PC-9 (cell line): ENCODE results near the gene SOWAHC. TPM values are rescaled to one million over a fixed set of nuclear protein-coding genes. Genes with fewer than 3 reads are reported as not detected.

Source experiments
- BruUV-seq: library from RNA; stranded (reverse); fragments of 400-500 nt; replicated peaks from 2 replicates; lab custom pipeline; 2021; lab: Mats Ljungman, UMichigan
- CTCF ChIA-PET: fragments of 300-600 bp; sonication (Branson Sonifier 250); formaldehyde crosslinking; loops from one replicate; lab custom pipeline; 2022; ENCODE audit warnings: antibody characterized with exemption; lab: Charles Lee
- POLR2A ChIA-PET: fragments of 300-600 bp; sonication (Branson Sonifier 250); formaldehyde crosslinking; loops from one replicate; lab custom pipeline; 2022; ENCODE audit warnings: antibody characterized with exemption; ENCODE audit not compliant: unreplicated experiment; lab: Charles Lee
- DNase-seq, 2 experiments: peaks; one replicate each; pipeline versions ENCODE4 v3.0.0 to v3.0.0-alpha.2; 2015 to 2022; ENCODE audit warnings: mixed read lengths in 1 of 2
- H2AFZ ChIP-seq: fragments of 200-600 bp; sonication (generic); 2 replicates; pipeline ENCODE4 v1.8.1; 2017; ENCODE audit warnings: antibody characterized with exemption
- H3F3A ChIP-seq: fragments of 200-600 bp; sonication (generic); 2 replicates; pipeline ENCODE4 v1.8.1; 2017; ENCODE audit warnings: antibody characterized with exemption, mild to moderate bottlenecking, low read depth; ENCODE audit not compliant: insufficient read depth
- H3K27ac ChIP-seq: fragments of 200-600 bp; sonication (generic); 2 replicates; pipeline ENCODE4 v1.6.1; 2016; ENCODE audit warnings: mixed run types
- H3K27me3 ChIP-seq: fragments of 200-600 bp; sonication (generic); 2 replicates; pipeline ENCODE4 v1.6.1; 2016; ENCODE audit warnings: low read depth, mixed run types; ENCODE audit not compliant: insufficient read depth
- H3K36me3 ChIP-seq: fragments of 200-600 bp; sonication (generic); 2 replicates; pipeline ENCODE4 v1.6.1; 2016; ENCODE audit warnings: low read depth, mixed run types
- H3K4me1 ChIP-seq: fragments of 200-600 bp; sonication (generic); replicated peaks from 2 replicates; pipeline ENCODE4 v1.6.1; 2016; ENCODE audit warnings: mixed run types; ENCODE audit not compliant: insufficient read depth
- H3K4me2 ChIP-seq: fragments of 200-600 bp; sonication (generic); 2 replicates; pipeline ENCODE4 v1.6.1; 2017; ENCODE audit warnings: mixed run types
- H3K4me3 ChIP-seq: fragments of 200-600 bp; sonication (generic); 2 replicates; pipeline ENCODE4 v1.6.1; 2016; ENCODE audit warnings: mixed run types
- H3K79me2 ChIP-seq: fragments of 200-600 bp; sonication (generic); 2 replicates; pipeline ENCODE4 v1.6.1; 2017; ENCODE audit warnings: low read depth, mixed run types
- H3K9me2 ChIP-seq: fragments of 200-600 bp; sonication (generic); 2 replicates; pipeline ENCODE4 v1.8.1; 2017; ENCODE audit warnings: mild to moderate bottlenecking; ENCODE audit not compliant: insufficient read depth
- H3K9me3 ChIP-seq: fragments of 200-600 bp; sonication (generic); 2 replicates; pipeline ENCODE4 v1.8.1; 2016; ENCODE audit warnings: low read depth; ENCODE audit not compliant: insufficient read depth
- H4K20me1 ChIP-seq: fragments of 200-600 bp; sonication (generic); 2 replicates; pipeline ENCODE4 v1.8.1; 2017; ENCODE audit not compliant: insufficient read depth
- EZH2 ChIP-seq: fragments of 200-600 bp; sonication (generic); IDR thresholded peaks from 2 replicates; pipeline ENCODE4 v1.8.0; 2017; ENCODE audit warnings: antibody characterized with exemption, low read depth
- intact Hi-C: fragments of 100-400 bp; cut with micrococcal nuclease; formaldehyde crosslinking; loops from one replicate; pipeline ENCODE4 v1.10.0; 2022; ENCODE audit not compliant: unreplicated experiment
- total RNA-seq: library from RNA; stranded (reverse); gene quantifications from 2 replicates; pipeline ENCODE4 v1.2.3, GENCODE V29; 2021
- TF ChIP-seq, protein P1 (sequence below): fragments of 200-600 bp; sonication (generic); conservative IDR thresholded peaks from 2 replicates; pipeline ENCODE4 v1.6.1; 2017; ENCODE audit warnings: mixed run types, antibody characterized with exemption, mild to moderate bottlenecking, moderate library complexity

SOWAHC gene
- total RNA-seq, 1 experiment from 2014 or later: 14.3 TPM

DNA sequence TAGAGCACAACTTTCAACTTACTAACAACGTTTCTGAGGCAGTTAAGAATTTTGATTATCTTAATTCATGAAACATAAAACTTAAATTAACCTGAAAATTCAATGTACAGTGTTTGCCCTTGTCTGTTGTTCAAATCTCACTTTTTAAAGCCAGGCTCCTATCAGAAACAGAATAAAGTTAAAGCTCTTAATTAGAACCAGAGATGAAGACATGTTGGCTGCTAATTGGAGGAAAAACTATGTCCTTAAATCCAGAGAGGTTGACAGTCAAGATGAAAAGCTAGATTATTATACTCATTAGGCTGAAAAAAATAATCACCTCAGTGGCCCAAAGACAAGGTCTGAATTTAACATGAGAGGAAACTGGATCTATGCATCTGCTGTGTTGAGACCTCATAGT is 52.3 kb downstream of the SOWAHC start:
- Histone ChIP-seq H3F3A (no peaks in the 10 kb centered on the region), H3K36me3 (no peaks in the 10 kb centered on the region), H3K4me2 (no peak overlapping the region), H3K4me1 (no peaks in the 10 kb centered on the region), H2AFZ (no peak overlapping the region), H3K9me3 (no peaks in the 10 kb centered on the region), H3K4me3 (no peak overlapping the region), H4K20me1 (no peaks in the 10 kb centered on the region), H3K27me3 (no peaks in the 10 kb centered on the region), H3K9me2 (no peaks in the 10 kb centered on the region), H3K27ac (no peak overlapping the region), H3K79me2 (no peaks in the 10 kb centered on the region)
- no peak for DNase-seq
- no TSS peak for BruUV-seq
- intact Hi-C loops: no loop called here
- no peak for TF ChIP-seq EZH2
- TF ChIP-seq, protein P1, sequence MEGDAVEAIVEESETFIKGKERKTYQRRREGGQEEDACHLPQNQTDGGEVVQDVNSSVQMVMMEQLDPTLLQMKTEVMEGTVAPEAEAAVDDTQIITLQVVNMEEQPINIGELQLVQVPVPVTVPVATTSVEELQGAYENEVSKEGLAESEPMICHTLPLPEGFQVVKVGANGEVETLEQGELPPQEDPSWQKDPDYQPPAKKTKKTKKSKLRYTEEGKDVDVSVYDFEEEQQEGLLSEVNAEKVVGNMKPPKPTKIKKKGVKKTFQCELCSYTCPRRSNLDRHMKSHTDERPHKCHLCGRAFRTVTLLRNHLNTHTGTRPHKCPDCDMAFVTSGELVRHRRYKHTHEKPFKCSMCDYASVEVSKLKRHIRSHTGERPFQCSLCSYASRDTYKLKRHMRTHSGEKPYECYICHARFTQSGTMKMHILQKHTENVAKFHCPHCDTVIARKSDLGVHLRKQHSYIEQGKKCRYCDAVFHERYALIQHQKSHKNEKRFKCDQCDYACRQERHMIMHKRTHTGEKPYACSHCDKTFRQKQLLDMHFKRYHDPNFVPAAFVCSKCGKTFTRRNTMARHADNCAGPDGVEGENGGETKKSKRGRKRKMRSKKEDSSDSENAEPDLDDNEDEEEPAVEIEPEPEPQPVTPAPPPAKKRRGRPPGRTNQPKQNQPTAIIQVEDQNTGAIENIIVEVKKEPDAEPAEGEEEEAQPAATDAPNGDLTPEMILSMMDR: no peak
- POLR2A ChIA-PET: no interaction called here
- CTCF ChIA-PET: no interaction called here

Other genes with a start within 250 kb of the SOWAHC start
- 112 and 119 TPM in 2 replicates for gene SEPTIN10, start 398 bp upstream of the SOWAHC start, total RNA-seq
- 35.4 and 60.6 TPM in 2 replicates for gene RGPD5, start 179.9 kb downstream of the SOWAHC start, total RNA-seq